HFFc6 (cell line): ENCODE measurements around the gene SETD1A. TPM values are rescaled to one million over a fixed set of nuclear protein-coding genes. Genes with fewer than 3 reads are reported as not detected.
A peak's percentile ranks its signal among the peaks of the same experiment; 100 is the strongest.

Experiments used
- DNase-seq: peaks from one replicate; pipeline ENCODE4 v3.0.0-alpha.2; 2018
- H3K27ac Mint-ChIP-seq: 2 replicates; pipeline ENCODE4 v1.8.0; 2020; ENCODE audit warnings: mild to moderate bottlenecking, mixed read lengths
- H3K27me3 Mint-ChIP-seq: 2 replicates; pipeline ENCODE4 v1.8.0; 2021; ENCODE audit warnings: mild to moderate bottlenecking, moderate library complexity, mixed read lengths; ENCODE audit not compliant: insufficient read depth
- H3K36me3 Mint-ChIP-seq: 2 replicates; pipeline ENCODE4 v1.8.0; 2021; ENCODE audit warnings: low read depth, mixed read lengths
- H3K4me1 Mint-ChIP-seq: 2 replicates; pipeline ENCODE4 v1.8.0; 2020; ENCODE audit warnings: low read depth, mixed read lengths
- H3K4me3 Mint-ChIP-seq: 2 replicates; pipeline ENCODE4 v1.8.0; 2020; ENCODE audit warnings: mild to moderate bottlenecking, moderate library complexity, mixed read lengths
- H3K9me3 Mint-ChIP-seq: 2 replicates; pipeline ENCODE4 v1.8.0; 2020; ENCODE audit warnings: mild to moderate bottlenecking, mixed read lengths
- CTCF ChIP-seq: fragments of 200-600 bp; sonication (generic); IDR thresholded peaks from 2 replicates; pipeline ENCODE4 v1.5.0; 2021; ENCODE audit warnings: antibody characterized with exemption, mild to moderate bottlenecking
- total RNA-seq, 6 experiments: library from RNA; stranded (reverse); fragmentation: NEBNext Ultra II Directional; extraction: Animal tissue kit (Norgen Biotek cat#: 25700); gene quantifications; 2 replicates in 1 of 6; 3 replicates in 5 of 6; pipeline ENCODE4 v1.2.3, GENCODE V29; 2021

The SETD1A gene
- total RNA-seq, 6 experiments from 2014 or later, result 13.4 to 15.8 (median 14.4) TPM

GRCh38 chr16:30923554-30924075 is 33.9 kb upstream of the SETD1A start, which contains the start of gene FBXL19:
FBXL19 (plus strand) TSS chr16:30923572; CDS start chr16:30925755, 2,183 bp downstream.
- H3K4me1 Mint-ChIP-seq, result peaks cover 31% of the 10 kb centered on the region
- no peak for DNase-seq
- peaks cover 2% of the 10 kb centered on the region; the same call in 1 of the 2 replicates for H3K27me3 Mint-ChIP-seq
- TF ChIP-seq CTCF, result no peak
- no peaks in the 10 kb centered on the region for H3K9me3 Mint-ChIP-seq
- H3K36me3 Mint-ChIP-seq, result 0 out of 2 replicates have a peak, but pooled peaks cover 9% of the 10 kb centered on the region
- H3K27ac Mint-ChIP-seq, result peak within 1 kb of the TSS; percentile 100
- peak within 1 kb of the TSS; percentile 99 for H3K4me3 Mint-ChIP-seq

GRCh38 chr16:30924076-30924912 is 33.3 kb upstream of the SETD1A start:
- Mint-ChIP-seq H3K4me1 (peaks cover 31% of the 10 kb centered on the region), H3K27me3 (peaks cover 2% of the 10 kb centered on the region; the same call in 1 of the 2 replicates), H3K27ac (peak overlapping the region; percentile 29), H3K36me3 (0 out of 2 replicates have a peak, but pooled peaks cover 9% of the 10 kb centered on the region), H3K9me3 (no peaks in the 10 kb centered on the region), H3K4me3 (peak overlapping the region; percentile 84)
- DNase-seq, result no peak
- TF ChIP-seq CTCF, result no peak

GRCh38 chr16:30924913-30925631 is 32.5 kb upstream of the SETD1A start:
- DNase-seq, result no peak
- peak overlapping the region; percentile 84 for H3K4me3 Mint-ChIP-seq
- H3K27me3 Mint-ChIP-seq, result peaks cover 2% of the 10 kb centered on the region; the same call in 1 of the 2 replicates
- peaks cover 31% of the 10 kb centered on the region for H3K4me1 Mint-ChIP-seq
- peak overlapping the region; percentile 29 for H3K27ac Mint-ChIP-seq
- no peaks in the 10 kb centered on the region for H3K9me3 Mint-ChIP-seq
- H3K36me3 Mint-ChIP-seq, result 0 out of 2 replicates have a peak, but pooled peaks cover 9% of the 10 kb centered on the region
- no peak for TF ChIP-seq CTCF

GRCh38 chr16:30925632-30925987 is 31.9 kb upstream of the SETD1A start:
- TF ChIP-seq CTCF, result no peak
- no peak for DNase-seq
- Mint-ChIP-seq H3K9me3 (no peaks in the 10 kb centered on the region), H3K4me1 (peaks cover 31% of the 10 kb centered on the region), H3K27me3 (peaks cover 2% of the 10 kb centered on the region; the same call in 1 of the 2 replicates), H3K4me3 (no peak overlapping the region), H3K36me3 (0 out of 2 replicates have a peak, but pooled peaks cover 9% of the 10 kb centered on the region), H3K27ac (no peak overlapping the region)

- H3K27me3 Mint-ChIP-seq, result peaks cover 2% of the 10 kb centered on the region; the same call in 1 of the 2 replicates
- DNase-seq, result no peak
- no peak overlapping the region for H3K27ac Mint-ChIP-seq
- 0 out of 2 replicates have a peak, but pooled peaks cover 14% of the 10 kb centered on the region for H3K36me3 Mint-ChIP-seq
- H3K4me3 Mint-ChIP-seq, result peak overlapping the region; percentile 26; the same call in 1 of the 2 replicates
- peaks cover 26% of the 10 kb centered on the region for H3K4me1 Mint-ChIP-seq
- H3K9me3 Mint-ChIP-seq, result no peaks in the 10 kb centered on the region
- TF ChIP-seq CTCF, result no peak
These were observed 31.4 kb upstream of the SETD1A start for GRCh38 chr16:30925995-30926811.
